C4-2B (cell line): ENCODE results near the gene ATG4B.

ENCODE experiments used
- ZFX ChIP-seq: fragments of 450-650 bp; IDR thresholded peaks from 2 replicates; pipeline ENCODE4 v1.6.1; 2017
- TF ChIP-seq, protein P1 (sequence below): fragments of 450-650 bp; conservative IDR thresholded peaks from 2 replicates; pipeline ENCODE4 v1.5.1; 2017; ENCODE audit warnings: mild to moderate bottlenecking

DNA sequence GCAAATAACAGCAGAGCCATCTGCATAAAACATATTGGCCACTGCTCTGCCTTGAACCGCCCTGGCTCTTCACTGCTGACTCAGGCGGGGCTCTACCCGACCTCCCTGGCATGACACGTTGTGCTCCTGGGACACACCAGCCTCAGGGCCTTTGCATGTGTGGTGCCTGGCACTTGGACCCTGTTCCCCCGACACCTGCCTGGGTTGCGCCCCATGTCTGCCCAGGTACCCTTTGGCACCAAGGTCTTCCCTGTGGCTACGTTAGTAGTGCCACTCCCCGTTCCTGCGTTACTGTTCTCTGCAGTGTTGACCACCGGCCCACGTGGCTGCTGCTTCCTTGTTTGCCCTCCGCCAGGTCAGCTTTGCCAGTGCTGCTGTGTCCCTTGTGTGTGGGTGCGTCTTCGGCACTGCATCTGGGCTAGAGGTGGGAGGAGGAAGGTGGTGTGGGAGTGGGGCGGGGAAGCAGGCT lies 20.3 kb downstream of the ATG4B start:
- TF ChIP-seq, protein P1, sequence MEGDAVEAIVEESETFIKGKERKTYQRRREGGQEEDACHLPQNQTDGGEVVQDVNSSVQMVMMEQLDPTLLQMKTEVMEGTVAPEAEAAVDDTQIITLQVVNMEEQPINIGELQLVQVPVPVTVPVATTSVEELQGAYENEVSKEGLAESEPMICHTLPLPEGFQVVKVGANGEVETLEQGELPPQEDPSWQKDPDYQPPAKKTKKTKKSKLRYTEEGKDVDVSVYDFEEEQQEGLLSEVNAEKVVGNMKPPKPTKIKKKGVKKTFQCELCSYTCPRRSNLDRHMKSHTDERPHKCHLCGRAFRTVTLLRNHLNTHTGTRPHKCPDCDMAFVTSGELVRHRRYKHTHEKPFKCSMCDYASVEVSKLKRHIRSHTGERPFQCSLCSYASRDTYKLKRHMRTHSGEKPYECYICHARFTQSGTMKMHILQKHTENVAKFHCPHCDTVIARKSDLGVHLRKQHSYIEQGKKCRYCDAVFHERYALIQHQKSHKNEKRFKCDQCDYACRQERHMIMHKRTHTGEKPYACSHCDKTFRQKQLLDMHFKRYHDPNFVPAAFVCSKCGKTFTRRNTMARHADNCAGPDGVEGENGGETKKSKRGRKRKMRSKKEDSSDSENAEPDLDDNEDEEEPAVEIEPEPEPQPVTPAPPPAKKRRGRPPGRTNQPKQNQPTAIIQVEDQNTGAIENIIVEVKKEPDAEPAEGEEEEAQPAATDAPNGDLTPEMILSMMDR: no peak
- TF ChIP-seq ZFX: no peak
